Natural killer cell (primary cell): ENCODE measurements around the gene LMO3. TPM values are rescaled to one million over a fixed set of nuclear protein-coding genes. Genes with fewer than 3 reads are reported as not detected.

ENCODE experiments used
- ATAC-seq, 3 donors: fragments of 150-1000 bp in 2 of 3; fragments of 200-7000 bp in 1 of 3; cut with Tn5 transposase; 1 replicate in 1 of 3; 2 replicates in 2 of 3; pipeline ENCODE4 v1.10.0; 2021; ENCODE audit warnings: mild to moderate bottlenecking in 2 of 3, moderate library complexity in 2 of 3
- DNase-seq, 2 donors: peaks; one replicate each; pipeline versions ENCODE4 v3.0.0 to v3.0.0-alpha.2; 2013 to 2021; ENCODE audit warnings: mixed read lengths in 1 of 2
- H3K27ac ChIP-seq: one replicate; pipeline ENCODE4 v1.5.1; 2013; ENCODE audit warnings: mild to moderate bottlenecking, low read length
- H3K27me3 ChIP-seq: one replicate; pipeline ENCODE4 v1.6.1; 2013; ENCODE audit warnings: low read length; ENCODE audit not compliant: control insufficient read depth, insufficient read depth
- H3K36me3 ChIP-seq: one replicate; pipeline ENCODE4 v1.6.1; 2013; ENCODE audit warnings: low read length; ENCODE audit not compliant: control insufficient read depth, insufficient read depth
- H3K4me1 ChIP-seq: one replicate; pipeline ENCODE4 v1.6.1; 2013; ENCODE audit warnings: low read length; ENCODE audit not compliant: control insufficient read depth, insufficient read depth
- H3K4me3 ChIP-seq: one replicate; pipeline ENCODE4 v1.5.1; 2013; ENCODE audit warnings: low read length
- H3K9me3 ChIP-seq: one replicate; pipeline ENCODE4 v1.6.1; 2013; ENCODE audit warnings: low read length; ENCODE audit not compliant: control insufficient read depth, insufficient read depth
- H3K27ac Mint-ChIP-seq, 2 donors: one replicate each; pipeline ENCODE4 v1.8.0; 2022; ENCODE audit warnings: mild to moderate bottlenecking in 2 of 2, mixed read lengths in 2 of 2, moderate library complexity in 1 of 2
- H3K27me3 Mint-ChIP-seq, 2 donors: one replicate each; pipeline ENCODE4 v1.8.0; 2022; ENCODE audit warnings: low read depth in 2 of 2, mixed read lengths in 2 of 2
- H3K36me3 Mint-ChIP-seq: one replicate; pipeline ENCODE4 v1.8.0; 2022; ENCODE audit warnings: mixed read lengths
- H3K4me1 Mint-ChIP-seq, 2 donors: one replicate each; pipeline ENCODE4 v1.8.0; 2022; ENCODE audit warnings: mixed read lengths in 2 of 2
- H3K4me3 Mint-ChIP-seq: one replicate; pipeline ENCODE4 v1.8.0; 2022; ENCODE audit warnings: mild to moderate bottlenecking, moderate library complexity, mixed read lengths
- H3K9me3 Mint-ChIP-seq, 2 donors: one replicate each; pipeline ENCODE4 v1.8.0; 2022; ENCODE audit warnings: mixed read lengths in 2 of 2
- CTCF ChIP-seq: fragments of 200-600 bp; IDR thresholded peaks from one replicate; pipeline ENCODE4 v1.8.0; 2022; ENCODE audit warnings: antibody characterized with exemption
- WGBS: methylation state at CpG from one replicate; pipeline ENCODE4 v1.1.7; 2013; ENCODE audit warnings: missing lambda C conversion rate; ENCODE audit not compliant: insufficient coverage; 5-methylcytosine and 5-hydroxymethylcytosine counted together
- intact Hi-C: fragments of 100-400 bp; cut with micrococcal nuclease; formaldehyde crosslinking; loops from one replicate; pipeline ENCODE4 v1.14.2; 2022
- total RNA-seq, 4 donors: library from RNA; stranded (reverse); fragments of 120-200 nt in 1 of 4; gene quantifications; one replicate each; pipeline versions ENCODE4 v1.2.3 to v1.2.4, GENCODE V29; 2013 to 2022

The LMO3 gene
- total RNA-seq, 3 donors from 2014 or later (not counting 1 experiment from before 2014, with no cell fraction given): not detected

DNA sequence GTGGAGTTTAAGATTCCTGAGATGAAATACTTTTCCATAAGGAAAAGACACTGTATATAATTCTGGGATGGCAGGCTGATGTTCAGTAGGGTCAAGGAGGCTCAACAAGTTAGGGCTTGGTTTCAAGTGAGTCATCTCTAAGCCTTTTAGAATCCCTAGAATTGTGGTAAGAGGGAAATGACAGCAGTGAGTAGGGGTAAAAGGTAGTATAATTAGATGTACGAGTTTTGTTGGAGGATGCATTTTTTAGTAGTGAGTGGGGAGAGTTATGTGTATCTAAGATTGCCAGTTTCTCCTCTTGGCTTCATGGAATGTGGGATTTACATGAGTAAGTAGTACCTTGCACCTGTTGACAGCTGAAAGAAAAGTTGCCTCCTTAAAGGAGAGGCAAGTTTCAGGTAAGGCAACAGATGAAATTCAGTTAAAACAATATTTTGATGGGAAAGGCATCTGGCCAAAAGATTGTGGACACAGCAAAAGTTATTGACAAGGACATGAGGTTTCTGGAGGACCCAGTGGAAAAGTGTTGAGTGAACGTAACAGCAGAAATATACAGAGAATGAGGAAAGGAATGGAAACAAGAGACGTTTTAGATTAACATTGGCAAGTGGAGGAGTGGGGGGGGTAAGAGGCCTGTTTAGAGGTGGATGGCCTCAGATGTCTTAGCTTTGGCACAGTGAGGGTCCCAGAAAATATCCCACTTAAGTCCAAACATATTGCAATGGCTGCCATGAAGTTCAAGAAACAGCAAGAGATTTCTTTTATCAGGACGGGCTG lies 21.8 kb downstream of the LMO3 start:
- Histone ChIP-seq H3K27me3 (no peaks in the 10 kb centered on the region), H3K4me3 (no peak overlapping the region), H3K36me3 (no peaks in the 10 kb centered on the region), H3K27ac (no peak overlapping the region), H3K4me1 (no peaks in the 10 kb centered on the region), H3K9me3 (no peaks in the 10 kb centered on the region)
- ATAC-seq (no peak), DNase-seq (no peak)
- H3K27me3 Mint-ChIP-seq: no peaks in the 10 kb centered on the region
- intact Hi-C loops: no loop called here
- H3K9me3 Mint-ChIP-seq: peaks cover 19 to 21% of the 10 kb centered on the region in 2 donors
- H3K36me3 Mint-ChIP-seq: no peaks in the 10 kb centered on the region
- no peaks in the 10 kb centered on the region for H3K4me1 Mint-ChIP-seq
- H3K27ac Mint-ChIP-seq: no peak overlapping the region
- H3K4me3 Mint-ChIP-seq: no peak overlapping the region
- 83% methylated on average over 4 of the region's 4 CpGs for WGBS
- no peak for TF ChIP-seq CTCF

- peaks cover 19 to 26% of the 10 kb centered on the region in 2 donors for H3K9me3 Mint-ChIP-seq
- no peaks in the 10 kb centered on the region for H3K9me3 ChIP-seq
- H3K27me3 Mint-ChIP-seq: no peaks in the 10 kb centered on the region
- H3K27me3 ChIP-seq: no peaks in the 10 kb centered on the region
- H3K4me1 ChIP-seq: no peaks in the 10 kb centered on the region
- H3K4me1 Mint-ChIP-seq: no peaks in the 10 kb centered on the region
- no peak overlapping the region for H3K4me3 ChIP-seq
- ATAC-seq (no peak), DNase-seq (no peak)
- H3K36me3 Mint-ChIP-seq: no peaks in the 10 kb centered on the region
- H3K27ac Mint-ChIP-seq: no peak overlapping the region
- H3K27ac ChIP-seq: no peak overlapping the region
- no peak for TF ChIP-seq CTCF
- H3K4me3 Mint-ChIP-seq: no peak overlapping the region
- intact Hi-C loops: no loop called here
- H3K36me3 ChIP-seq: no peaks in the 10 kb centered on the region
These were observed 24.5 kb downstream of the LMO3 start for GRCh38 chr12:16581416-16581815.

DNA sequence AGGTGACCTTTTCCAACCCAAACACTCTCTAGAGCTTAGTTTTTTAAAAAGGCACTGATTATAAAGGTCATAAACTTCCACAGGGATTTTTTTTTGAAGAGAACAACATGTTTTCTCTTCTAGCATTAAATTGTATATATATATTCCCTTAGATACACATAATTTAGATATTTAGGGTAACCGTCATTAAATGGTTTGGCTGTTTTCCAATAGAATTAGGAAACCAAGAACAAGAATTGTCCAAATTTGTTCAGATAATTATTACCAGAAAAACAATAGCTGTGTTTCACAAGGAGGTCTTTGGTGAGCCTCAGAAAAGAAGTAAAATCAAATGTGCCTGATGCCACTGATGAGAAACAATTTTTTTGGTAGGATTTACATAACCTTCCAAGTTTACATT lies 26.9 kb downstream of the LMO3 start:
- Histone ChIP-seq H3K4me1 (no peaks in the 10 kb centered on the region), H3K4me3 (no peak overlapping the region), H3K9me3 (no peaks in the 10 kb centered on the region), H3K27me3 (no peaks in the 10 kb centered on the region), H3K27ac (no peak overlapping the region), H3K36me3 (no peaks in the 10 kb centered on the region)
- Mint-ChIP-seq H3K9me3 (peaks cover 21 to 27% of the 10 kb centered on the region in 2 donors), H3K36me3 (no peaks in the 10 kb centered on the region), H3K4me1 (no peaks in the 10 kb centered on the region), H3K4me3 (no peak overlapping the region), H3K27ac (no peak overlapping the region), H3K27me3 (no peaks in the 10 kb centered on the region)
- ATAC-seq: no peak
- intact Hi-C loops: no loop called here
- TF ChIP-seq CTCF: no peak
- no peak for DNase-seq
- WGBS: no CpG with 5 or more reads among the region's 1 CpG
